A673 (cell line): ENCODE measurements around the gene AATF. TPM values are rescaled to one million over a fixed set of nuclear protein-coding genes. Genes with fewer than 3 reads are reported as not detected.
A peak's percentile ranks its signal among the peaks of the same experiment; 100 is the strongest.

Source experiments
- BruUV-seq: library from RNA; stranded (reverse); fragments of 400-500 nt; replicated peaks from 2 replicates; lab custom pipeline; 2021; lab: Mats Ljungman, UMichigan
- CTCF ChIA-PET: fragments of 300-600 bp; sonication (Branson Sonifier 250); formaldehyde crosslinking; loops from one replicate; lab custom pipeline; 2022; ENCODE audit warnings: antibody characterized with exemption; lab: Charles Lee
- POLR2A ChIA-PET: fragments of 300-600 bp; sonication (Branson Sonifier 250); formaldehyde crosslinking; loops from one replicate; lab custom pipeline; 2022; ENCODE audit warnings: antibody characterized with exemption; ENCODE audit not compliant: low non-redundant PET; lab: Charles Lee
- DNase-seq: peaks from one replicate; pipeline ENCODE4 v3.0.0-alpha.2; 2015; ENCODE audit warnings: low spot score
- H3K27ac ChIP-seq: fragments of 200-600 bp; sonication (generic); 2 replicates; pipeline ENCODE4 v1.5.1; 2016; ENCODE audit warnings: mixed run types, low read depth, mild to moderate bottlenecking, mixed read lengths, antibody characterized with exemption, low read length; ENCODE audit not compliant: poor library complexity, severe bottlenecking
- H3K27me3 ChIP-seq: fragments of 200-600 bp; sonication (generic); replicated peaks from 2 replicates; pipeline ENCODE4 v1.6.1; 2017; ENCODE audit warnings: mixed run types, low read depth, mild to moderate bottlenecking, mixed read lengths, antibody characterized with exemption, low read length; ENCODE audit not compliant: insufficient read depth, poor library complexity
- H3K36me3 ChIP-seq: fragments of 200-600 bp; sonication (generic); 2 replicates; pipeline ENCODE4 v1.6.1; 2016; ENCODE audit warnings: mixed run types, mild to moderate bottlenecking, mixed read lengths, antibody characterized with exemption, low read length; ENCODE audit not compliant: insufficient read depth, poor library complexity, severe bottlenecking
- H3K4me1 ChIP-seq: fragments of 200-600 bp; sonication (generic); 2 replicates; pipeline ENCODE4 v1.6.1; 2017; ENCODE audit warnings: mixed run types, mild to moderate bottlenecking, mixed read lengths, antibody characterized with exemption, low read length; ENCODE audit not compliant: insufficient read depth, poor library complexity, severe bottlenecking
- H3K4me3 ChIP-seq: fragments of 200-600 bp; sonication (generic); 2 replicates; pipeline ENCODE4 v1.5.1; 2016; ENCODE audit warnings: low read depth, mixed run types, mild to moderate bottlenecking, mixed read lengths, low read length; ENCODE audit not compliant: poor library complexity, severe bottlenecking
- H3K9me3 ChIP-seq: fragments of 200-600 bp; sonication (generic); 2 replicates; pipeline ENCODE4 v1.6.1; 2016; ENCODE audit warnings: mixed run types, low read depth, mild to moderate bottlenecking, mixed read lengths, antibody characterized with exemption, low read length; ENCODE audit not compliant: poor library complexity, severe bottlenecking
- CTCF ChIP-seq: fragments of 300-800, 200-600 bp; sonication (generic); conservative IDR thresholded peaks from 2 replicates; pipeline ENCODE4 v1.5.1; 2017; ENCODE audit warnings: low read depth, mild to moderate bottlenecking, antibody characterized with exemption, low read length, moderate library complexity, mixed read lengths
- EZH2 ChIP-seq: fragments of 200-600 bp; sonication (generic); IDR thresholded peaks from 2 replicates; pipeline ENCODE4 v1.6.1; 2017; ENCODE audit warnings: borderline replicate concordance, low read depth, mild to moderate bottlenecking, mixed read lengths, antibody characterized with exemption, low read length; ENCODE audit not compliant: poor library complexity, severe bottlenecking
- intact Hi-C: fragments of 100-400 bp; cut with micrococcal nuclease; formaldehyde crosslinking; loops from one replicate; pipeline ENCODE4 v1.10.0; 2022; ENCODE audit not compliant: unreplicated experiment
- total RNA-seq: library from RNA; stranded (reverse); gene quantifications from 2 replicates; pipeline ENCODE4 v1.2.3, GENCODE V29; 2021

Gene AATF
- total RNA-seq, 1 experiment from 2014 or later = 51.3 TPM

GRCh38 chr17:36949461-36949927 is 740 bp downstream of the AATF start:
- Histone ChIP-seq H3K36me3 (peaks cover 23% of the 10 kb centered on the region), H3K27ac (peak overlapping the region; percentile 87), H3K4me3 (peak overlapping the region; percentile 82), H3K27me3 (peaks cover 37% of the 10 kb centered on the region), H3K4me1 (no peaks in the 10 kb centered on the region), H3K9me3 (no peaks in the 10 kb centered on the region)
- DNase-seq = no peak
- BruUV-seq = TSS peak; percentile 22
- intact Hi-C loops = no loop called here
- ChIA-PET CTCF (no interaction called here), POLR2A (no interaction called here)
- TF ChIP-seq CTCF (no peak), EZH2 (no peak)

DNA sequence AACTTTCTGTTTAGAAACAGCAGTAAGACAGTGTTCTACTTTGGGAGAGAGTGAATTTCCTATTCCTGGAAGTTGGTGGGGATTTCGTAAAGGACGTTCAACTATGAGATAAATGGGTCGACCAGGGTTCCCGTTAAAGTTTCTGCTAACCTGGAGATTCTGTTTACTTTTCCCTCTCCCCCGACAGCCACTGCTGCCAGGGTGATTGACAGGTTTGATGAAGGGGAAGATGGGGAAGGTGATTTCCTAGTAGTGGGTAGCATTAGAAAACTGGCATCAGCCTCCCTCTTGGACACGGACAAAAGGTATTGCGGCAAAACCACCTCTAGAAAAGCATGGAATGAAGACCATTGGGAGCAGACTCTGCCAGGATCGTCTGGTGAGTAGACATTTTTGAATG is 1.3 kb downstream of the AATF start:
- peaks cover 25% of the 10 kb centered on the region for H3K36me3 ChIP-seq
- intact Hi-C loops = no loop called here
- CTCF ChIA-PET = no interaction called here
- peak overlapping the region; percentile 82 for H3K4me3 ChIP-seq
- POLR2A ChIA-PET = no interaction called here
- H3K27ac ChIP-seq = no peak overlapping the region
- TF ChIP-seq CTCF (no peak), EZH2 (no peak)
- DNase-seq = no peak
- no TSS peak for BruUV-seq
- no peaks in the 10 kb centered on the region for H3K4me1 ChIP-seq
- H3K27me3 ChIP-seq = peaks cover 32% of the 10 kb centered on the region
- no peaks in the 10 kb centered on the region for H3K9me3 ChIP-seq

DNA sequence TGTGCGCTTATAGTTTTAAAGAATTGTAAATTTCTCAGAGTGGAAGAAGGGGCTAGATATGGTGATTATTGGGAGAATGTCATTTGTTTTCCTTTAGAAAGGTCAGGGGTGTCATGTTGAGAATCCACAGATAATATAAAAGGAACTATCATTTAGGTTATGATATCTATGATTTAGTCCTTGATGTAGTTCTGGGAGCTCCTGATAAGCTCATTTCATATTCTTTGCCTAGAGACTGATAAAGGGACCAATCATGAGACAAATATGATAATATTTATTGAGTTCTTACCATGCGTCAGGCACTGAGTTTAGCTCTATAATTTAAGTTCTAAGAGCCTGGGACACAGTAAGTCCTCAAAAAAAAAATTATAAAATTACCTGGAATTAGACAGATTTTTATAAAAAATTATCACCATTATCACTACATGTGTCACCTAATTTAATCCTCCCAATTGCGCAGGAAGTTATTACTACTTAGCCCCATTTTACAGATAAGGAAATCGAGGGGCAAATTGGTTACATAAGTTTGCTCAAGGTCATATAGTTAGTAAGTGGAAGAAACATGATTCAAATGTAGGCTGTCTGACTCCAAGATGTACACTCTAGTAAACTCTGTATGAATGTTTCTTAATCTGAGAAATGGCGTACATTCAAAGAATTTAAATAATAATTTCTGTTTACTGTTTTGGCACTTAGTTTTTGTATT is 2.5 kb downstream of the AATF start:
- intact Hi-C loops = no loop called here
- CTCF ChIA-PET = no interaction called here
- Histone ChIP-seq H3K9me3 (no peaks in the 10 kb centered on the region), H3K36me3 (peaks cover 25% of the 10 kb centered on the region), H3K27me3 (peaks cover 20% of the 10 kb centered on the region), H3K4me1 (no peaks in the 10 kb centered on the region), H3K4me3 (no peak overlapping the region), H3K27ac (no peak overlapping the region)
- no TSS peak for BruUV-seq
- DNase-seq = no peak
- POLR2A ChIA-PET = no interaction called here
- TF ChIP-seq CTCF (no peak), EZH2 (no peak)
